BLaER1 treated with 17β-estradiol and CSF1 and Interleukin-3, amounts not matched to agents 10 nM and 100 nM (cell line): ENCODE data around the gene PLEKHB1.

Source experiments
- H3K27ac ChIP-seq, 11 experiments: shearing (Covaris generic); formaldehyde crosslinking; 2 replicates each; pipeline ENCODE4 v1.8.1; 2022
- H3K27me3 ChIP-seq, 11 experiments: shearing (Covaris generic); formaldehyde crosslinking; 2 replicates each; pipeline ENCODE4 v1.8.1; 2022
- H3K36me3 ChIP-seq, 11 experiments: shearing (Covaris generic); formaldehyde crosslinking; 2 replicates each; pipeline ENCODE4 v1.8.1; 2022
- H3K4me1 ChIP-seq, 10 experiments: shearing (Covaris generic); formaldehyde crosslinking; 2 replicates each; pipeline ENCODE4 v1.8.1; 2022
- H3K4me2 ChIP-seq, 11 experiments: shearing (Covaris generic); formaldehyde crosslinking; 2 replicates each; pipeline ENCODE4 v1.8.1; 2022
- H3K4me3 ChIP-seq, 10 experiments: shearing (Covaris generic); formaldehyde crosslinking; 2 replicates each; pipeline ENCODE4 v1.8.1; 2022
- H3K9ac ChIP-seq, 11 experiments: shearing (Covaris generic); formaldehyde crosslinking; 2 replicates each; pipeline ENCODE4 v1.8.1; 2022
- H3K9me3 ChIP-seq, 11 experiments: shearing (Covaris generic); formaldehyde crosslinking; replicated peaks in 1 of 11; 2 replicates each; pipeline ENCODE4 v1.8.1; 2022
- H4K20me1 ChIP-seq, 11 experiments: shearing (Covaris generic); formaldehyde crosslinking; 2 replicates each; pipeline ENCODE4 v1.8.1; 2022
- Cebpa-rat ChIP-seq, 11 experiments: shearing (Covaris generic); IDR thresholded peaks; 2 replicates each; pipeline ENCODE4 v1.8.1; 2022

Gene PLEKHB1

GRCh38 chr11:73645972-73646631, at the start of gene PLEKHB1:
Gene PLEKHB1 (plus strand): TSS chr11:73646581. CDS start chr11:73646609, 28 bp downstream.
- Histone ChIP-seq H3K4me2 (peak within 1 kb of the TSS; percentile 48 to 96 (median 75); a peak in 18 of 22 replicates), H3K4me3 (no peak within 1 kb of the TSS; a peak in 1 of 20 replicates), H3K27ac (no peak within 1 kb of the TSS), H4K20me1 (no peaks in the 10 kb centered on the region), H3K27me3 (no peaks in the 10 kb centered on the region), H3K36me3 (no peaks in the 10 kb centered on the region), H3K9me3 (no peaks in the 10 kb centered on the region), H3K4me1 (peaks cover 18 to 40% (median 28%) of the 10 kb centered on the region in 10 experiments), H3K9ac (no peak within 1 kb of the TSS)
- no peak for TF ChIP-seq Cebpa-rat (IDR thresholded peaks at IDR 0.05)

GRCh38 chr11:73597336-73597955, 48.9 kb upstream of the PLEKHB1 start:
- Histone ChIP-seq H3K27ac (peak overlapping the region; percentile 70 to 93 (median 87); a peak in 21 of 22 replicates), H3K36me3 (no peaks in the 10 kb centered on the region), H3K4me3 (peak overlapping the region; percentile 75 to 89 (median 82)), H3K4me1 (peaks cover 30 to 52% (median 42%) of the 10 kb centered on the region in 10 experiments), H3K9ac (peak overlapping the region; percentile 84 to 89 (median 89)), H4K20me1 (peaks cover 0 to 35% (median 6%) of the 10 kb centered on the region in 11 experiments; a peak in 8 of 22 replicates), H3K4me2 (peak overlapping the region; percentile 92 to 99 (median 96)), H3K9me3 (no peaks in the 10 kb centered on the region), H3K27me3 (no peaks in the 10 kb centered on the region)
- no peak for TF ChIP-seq Cebpa-rat (IDR thresholded peaks at IDR 0.05)

- no peak for TF ChIP-seq Cebpa-rat (IDR thresholded peaks at IDR 0.05)
- H3K27ac ChIP-seq = peak within 1 kb of the TSS; percentile 70 to 93 (median 87); a peak in 21 of 22 replicates
These were observed 48.2 kb upstream of the PLEKHB1 start, which contains the start of gene FAM168A for GRCh38 chr11:73597956-73598718. Gene FAM168A (minus strand): TSS chr11:73598112. CDS start chr11:73468474, 129,638 bp downstream.

GRCh38 chr11:73598719-73599379, 47.5 kb upstream of the PLEKHB1 start:
- Histone ChIP-seq H3K27ac (peak overlapping the region; percentile 60 to 93 (median 87); a peak in 21 of 22 replicates), H4K20me1 (peaks cover 0 to 22% (median 6%) of the 10 kb centered on the region in 11 experiments; a peak in 8 of 22 replicates), H3K4me1 (peaks cover 27 to 40% (median 38%) of the 10 kb centered on the region in 10 experiments), H3K36me3 (no peaks in the 10 kb centered on the region), H3K4me2 (peak overlapping the region; percentile 55 to 82 (median 71)), H3K4me3 (peak overlapping the region; percentile 75 to 89 (median 82)), H3K9ac (peak overlapping the region; percentile 84 to 89 (median 89)), H3K9me3 (no peaks in the 10 kb centered on the region), H3K27me3 (no peaks in the 10 kb centered on the region)
- no peak for TF ChIP-seq Cebpa-rat (IDR thresholded peaks at IDR 0.05)

More at GRCh38 chr11:73597956-73598718, 48.2 kb upstream of the PLEKHB1 start, which contains the start of gene FAM168A:
- Histone ChIP-seq H3K4me1 (peaks cover 27 to 46% (median 39%) of the 10 kb centered on the region in 10 experiments), H3K9me3 (no peaks in the 10 kb centered on the region), H3K4me3 (peak within 1 kb of the TSS; percentile 75 to 89 (median 82)), H3K9ac (peak within 1 kb of the TSS; percentile 84 to 89 (median 89)), H3K27me3 (no peaks in the 10 kb centered on the region), H4K20me1 (peaks cover 0 to 30% (median 6%) of the 10 kb centered on the region in 11 experiments; a peak in 8 of 22 replicates), H3K36me3 (no peaks in the 10 kb centered on the region), H3K4me2 (peak within 1 kb of the TSS; percentile 92 to 99 (median 96))

GRCh38 chr11:73612601-73613140, 33.7 kb upstream of the PLEKHB1 start:
- Histone ChIP-seq H4K20me1 (no peaks in the 10 kb centered on the region), H3K27me3 (no peaks in the 10 kb centered on the region), H3K4me2 (no peak overlapping the region), H3K9me3 (no peaks in the 10 kb centered on the region), H3K4me3 (no peak overlapping the region), H3K9ac (no peak overlapping the region), H3K36me3 (no peaks in the 10 kb centered on the region), H3K4me1 (no peaks in the 10 kb centered on the region), H3K27ac (no peak overlapping the region)
- no peak for TF ChIP-seq Cebpa-rat (IDR thresholded peaks at IDR 0.05)

GRCh38 chr11:73614591-73614990, 31.8 kb upstream of the PLEKHB1 start:
- no peak overlapping the region for H3K27ac ChIP-seq
- H3K9me3 ChIP-seq = no peaks in the 10 kb centered on the region
- no peaks in the 10 kb centered on the region for H3K27me3 ChIP-seq
- H4K20me1 ChIP-seq = no peaks in the 10 kb centered on the region
- H3K4me3 ChIP-seq = no peak overlapping the region
- H3K4me1 ChIP-seq = no peaks in the 10 kb centered on the region
- no peak for TF ChIP-seq Cebpa-rat (IDR thresholded peaks at IDR 0.05)
- H3K9ac ChIP-seq = no peak overlapping the region
- H3K4me2 ChIP-seq = no peak overlapping the region
- H3K36me3 ChIP-seq = no peaks in the 10 kb centered on the region

- Histone ChIP-seq H3K27ac (peak overlapping the region in 8 of 11 experiments; percentile 10 to 89 (median 77); a peak in 14 of 22 replicates), H3K9me3 (no peaks in the 10 kb centered on the region), H3K4me2 (peak overlapping the region; percentile 19 to 92 (median 47); a peak in 20 of 22 replicates), H3K27me3 (no peaks in the 10 kb centered on the region), H4K20me1 (no peaks in the 10 kb centered on the region), H3K4me3 (peak overlapping the region in 4 of 10 experiments; percentile 2 to 37 (median 16); a peak in 4 of 20 replicates), H3K9ac (peak overlapping the region in 5 of 11 experiments; percentile 49 to 74 (median 65); a peak in 9 of 22 replicates), H3K4me1 (peaks cover 12 to 46% (median 20%) of the 10 kb centered on the region in 10 experiments), H3K36me3 (no peaks in the 10 kb centered on the region)
- no peak for TF ChIP-seq Cebpa-rat (IDR thresholded peaks at IDR 0.05)
These were observed 23.3 kb upstream of the PLEKHB1 start for GRCh38 chr11:73622926-73623593.
